GM23338 (cell line): ENCODE data around the gene LMNTD2. TPM values are rescaled to one million over a fixed set of nuclear protein-coding genes. Genes with fewer than 3 reads are reported as not detected.

Source experiments
- ATAC-seq: fragments of 200-7000 bp; cut with Tn5 transposase; 3 replicates; pipeline ENCODE4 v1.9.1; 2020
- DNase-seq: peaks from one replicate; pipeline ENCODE4 v3.0.0-alpha.2; 2015; ENCODE audit warnings: low spot score
- H2AFZ ChIP-seq: fragments of 200-600 bp; sonication (generic); 2 replicates; pipeline ENCODE4 v1.8.0; 2016; ENCODE audit warnings: antibody characterized with exemption, mild to moderate bottlenecking, moderate library complexity
- H3F3A ChIP-seq: fragments of 200-600 bp; sonication (generic); replicated peaks from 2 replicates; pipeline ENCODE4 v1.8.0; 2017; ENCODE audit warnings: antibody characterized with exemption, mixed run types, low read depth
- H3K27ac ChIP-seq: fragments of 200-600 bp; sonication (generic); 2 replicates; pipeline ENCODE4 v1.6.1; 2016; ENCODE audit warnings: low read depth
- H3K27me3 ChIP-seq: fragments of 200-600 bp; sonication (generic); 2 replicates; pipeline ENCODE4 v1.8.0; 2016; ENCODE audit warnings: mild to moderate bottlenecking, mixed run types, moderate library complexity; ENCODE audit not compliant: insufficient read depth
- H3K36me3 ChIP-seq: fragments of 200-600 bp; sonication (generic); 2 replicates; pipeline ENCODE4 v1.8.0; 2016; ENCODE audit warnings: mild to moderate bottlenecking; ENCODE audit not compliant: insufficient read depth
- H3K4me1 ChIP-seq: fragments of 200-600 bp; sonication (generic); 2 replicates; pipeline ENCODE4 v1.8.0; 2016; ENCODE audit warnings: mild to moderate bottlenecking, moderate library complexity; ENCODE audit not compliant: insufficient read depth
- H3K4me2 ChIP-seq: fragments of 200-600 bp; sonication (generic); 2 replicates; pipeline ENCODE4 v1.7.1; 2017; ENCODE audit warnings: mixed run types
- H3K4me3 ChIP-seq: fragments of 200-600 bp; sonication (generic); 2 replicates; pipeline ENCODE4 v1.6.1; 2016; ENCODE audit warnings: mixed run types
- H3K79me2 ChIP-seq: fragments of 200-600 bp; sonication (generic); replicated peaks from 2 replicates; pipeline ENCODE4 v1.8.0; 2017; ENCODE audit warnings: mild to moderate bottlenecking; ENCODE audit not compliant: insufficient read depth
- H3K9me2 ChIP-seq: fragments of 200-600 bp; sonication (generic); 2 replicates; pipeline ENCODE4 v1.8.0; 2017; ENCODE audit not compliant: insufficient read depth
- H4K20me1 ChIP-seq: fragments of 200-600 bp; sonication (generic); replicated peaks from 2 replicates; pipeline ENCODE4 v1.8.0; 2017; ENCODE audit warnings: mild to moderate bottlenecking; ENCODE audit not compliant: insufficient read depth
- H3K27ac Mint-ChIP-seq: 2 replicates; pipeline ENCODE4 v1.8.0; 2020; ENCODE audit warnings: inconsistent platforms, mild to moderate bottlenecking, moderate library complexity, mixed read lengths
- H3K27me3 Mint-ChIP-seq: 3 replicates; pipeline ENCODE4 v1.8.0; 2022; ENCODE audit warnings: low read depth, mild to moderate bottlenecking, moderate library complexity, mixed read lengths, inconsistent platforms; ENCODE audit not compliant: insufficient read depth, poor library complexity
- H3K36me3 Mint-ChIP-seq: 3 replicates; pipeline ENCODE4 v1.8.0; 2021; ENCODE audit warnings: low read depth, mild to moderate bottlenecking, inconsistent platforms, moderate library complexity, mixed read lengths
- H3K4me1 Mint-ChIP-seq: 3 replicates; pipeline ENCODE4 v1.8.0; 2020; ENCODE audit warnings: mild to moderate bottlenecking, inconsistent platforms, mixed read lengths
- H3K4me3 Mint-ChIP-seq: 3 replicates; pipeline ENCODE4 v1.8.0; 2021; ENCODE audit warnings: moderate library complexity, mild to moderate bottlenecking, inconsistent platforms, mixed read lengths
- H3K9me3 Mint-ChIP-seq: 3 replicates; pipeline ENCODE4 v1.8.0; 2020; ENCODE audit warnings: moderate library complexity, mild to moderate bottlenecking, inconsistent platforms, mixed read lengths
- EZH2phosphoT487 ChIP-seq: fragments of 200-600 bp; sonication (generic); IDR thresholded peaks from one replicate; pipeline ENCODE4 v1.8.1; 2018; ENCODE audit warnings: antibody characterized with exemption; ENCODE audit not compliant: unreplicated experiment
- NANOG ChIP-seq: IDR thresholded peaks from 2 replicates; pipeline ENCODE4 v1.6.1; 2016; ENCODE audit warnings: antibody characterized with exemption, borderline replicate concordance
- POLR2AphosphoS5 ChIP-seq: IDR thresholded peaks from 2 replicates; pipeline ENCODE4 v1.6.1; 2016; ENCODE audit warnings: antibody characterized with exemption, low read depth
- STAT1 ChIP-seq: IDR thresholded peaks from one replicate; pipeline ENCODE4 v1.6.1; 2016; ENCODE audit warnings: antibody characterized with exemption; ENCODE audit not compliant: unreplicated experiment
- ZNF331 ChIP-seq: fragments of 250-450 bp; sonication (Bioruptor Pico); IDR thresholded peaks from 2 replicates; pipeline ENCODE4 v1.5.0; 2020; ENCODE audit warnings: low read depth, mild to moderate bottlenecking, moderate library complexity
- polyA plus RNA-seq: library from polyadenylated mRNA; unstranded; fragments of >200 nt; fragmentation: Nextera tagmentation; extraction: Ambion mirVana; gene quantifications from 2 replicates; pipeline ENCODE4 v1.2.1, GENCODE V29; 2016
- total RNA-seq: library from RNA; depleted of rRNA; stranded (reverse); fragments of >200 nt; shearing (Covaris generic); gene quantifications from 2 replicates; pipeline ENCODE4 v1.2.3, GENCODE V29; 2014
- TF ChIP-seq, protein P1 (sequence below): IDR thresholded peaks from 2 replicates; pipeline ENCODE4 v1.6.1; 2016; ENCODE audit warnings: antibody characterized with exemption
- TF ChIP-seq, protein P2 (sequence below): fragments of 250-450 bp; sonication (Bioruptor Pico); IDR thresholded peaks from 2 replicates; pipeline ENCODE4 v1.5.0; 2020; ENCODE audit warnings: mild to moderate bottlenecking, moderate library complexity
- TF ChIP-seq, protein P3 (sequence below): IDR thresholded peaks from one replicate; pipeline ENCODE4 v1.6.1; 2018; ENCODE audit warnings: antibody characterized with exemption; ENCODE audit not compliant: unreplicated experiment
- TF ChIP-seq, protein P4 (sequence below), 2 experiments: fragments of 200-600 bp in 1 of 2; sonication (generic) in 1 of 2; conservative IDR thresholded peaks; 2 replicates each; pipeline versions ENCODE4 v1.5.1 to v1.6.1; 2016 to 2017; ENCODE audit warnings: antibody characterized with exemption in 2 of 2, low read depth in 2 of 2, mild to moderate bottlenecking in 2 of 2, moderate library complexity in 1 of 2

Gene LMNTD2
- total and polyA plus RNA-seq, 2 experiments from 2014 or later, result 1.3 to 2.1 TPM

DNA sequence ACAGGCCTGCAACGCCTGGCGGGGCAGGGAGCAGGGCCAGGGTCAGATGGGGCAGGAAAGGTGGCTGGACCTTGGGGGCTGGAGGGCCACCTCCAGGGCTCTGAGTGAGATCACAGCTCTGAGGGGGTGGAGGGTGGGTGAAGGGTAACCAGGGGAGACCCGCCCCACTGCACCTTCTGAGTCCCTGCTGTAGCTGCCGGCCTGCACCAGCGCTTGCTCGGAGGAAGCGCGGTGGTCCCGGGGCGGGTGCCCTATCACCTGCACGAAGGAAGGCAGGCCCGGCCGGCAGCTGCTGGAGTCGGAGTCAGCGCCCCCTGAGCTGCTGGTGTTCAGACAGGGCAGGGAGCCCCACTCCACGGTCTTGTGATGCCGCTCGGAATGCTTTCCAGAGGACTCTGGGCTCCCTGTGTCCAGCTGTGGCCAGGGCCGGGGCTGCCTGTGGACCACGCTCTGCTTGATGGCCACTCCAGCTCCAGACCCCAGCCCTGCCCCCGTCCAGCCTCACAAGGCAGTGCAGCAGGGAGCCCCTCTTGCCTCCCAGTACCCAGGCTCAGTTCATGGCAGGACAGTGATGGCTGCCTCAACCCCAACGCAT is 3.8 kb downstream of the LMNTD2 start:
- peak overlapping the region; percentile 90 for H3K4me2 ChIP-seq
- no peak for ATAC-seq

More for the DNA sequence above, 3.8 kb downstream of the LMNTD2 start:
- H3K27me3 Mint-ChIP-seq, result peaks cover 32% of the 10 kb centered on the region
- DNase-seq, result peak; percentile 44
- H3K4me1 Mint-ChIP-seq, result peaks cover 11% of the 10 kb centered on the region
- no peaks in the 10 kb centered on the region for H3K9me2 ChIP-seq
- H4K20me1 ChIP-seq, result peaks cover 4% of the 10 kb centered on the region
- peaks cover 28% of the 10 kb centered on the region for H3K27me3 ChIP-seq
- peak overlapping the region; percentile 74 for H3K4me3 ChIP-seq
- H3K79me2 ChIP-seq, result 0 out of 2 replicates have a peak, but pooled peaks cover 4% of the 10 kb centered on the region
- H3K36me3 ChIP-seq, result no peaks in the 10 kb centered on the region
- peaks cover 2% of the 10 kb centered on the region; the same call in 1 of the 3 replicates for H3K9me3 Mint-ChIP-seq
- no peaks in the 10 kb centered on the region for H3K36me3 Mint-ChIP-seq
- H3K27ac ChIP-seq, result no peak overlapping the region
- 0 out of 2 replicates have a peak overlapping the region, but pooled peaks have one; percentile 38 for H2AFZ ChIP-seq
- H3K4me3 Mint-ChIP-seq, result peak overlapping the region; percentile 69
- no peak for TF ChIP-seq POLR2AphosphoS5
- TF ChIP-seq EZH2phosphoT487, result no peak
- TF ChIP-seq NANOG, result no peak
- TF ChIP-seq ZNF331 (CRISPR knock-in tag), result no peak
- TF ChIP-seq, protein P1, sequence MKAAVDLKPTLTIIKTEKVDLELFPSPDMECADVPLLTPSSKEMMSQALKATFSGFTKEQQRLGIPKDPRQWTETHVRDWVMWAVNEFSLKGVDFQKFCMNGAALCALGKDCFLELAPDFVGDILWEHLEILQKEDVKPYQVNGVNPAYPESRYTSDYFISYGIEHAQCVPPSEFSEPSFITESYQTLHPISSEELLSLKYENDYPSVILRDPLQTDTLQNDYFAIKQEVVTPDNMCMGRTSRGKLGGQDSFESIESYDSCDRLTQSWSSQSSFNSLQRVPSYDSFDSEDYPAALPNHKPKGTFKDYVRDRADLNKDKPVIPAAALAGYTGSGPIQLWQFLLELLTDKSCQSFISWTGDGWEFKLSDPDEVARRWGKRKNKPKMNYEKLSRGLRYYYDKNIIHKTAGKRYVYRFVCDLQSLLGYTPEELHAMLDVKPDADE, result no peak
- TF ChIP-seq, protein P2, sequence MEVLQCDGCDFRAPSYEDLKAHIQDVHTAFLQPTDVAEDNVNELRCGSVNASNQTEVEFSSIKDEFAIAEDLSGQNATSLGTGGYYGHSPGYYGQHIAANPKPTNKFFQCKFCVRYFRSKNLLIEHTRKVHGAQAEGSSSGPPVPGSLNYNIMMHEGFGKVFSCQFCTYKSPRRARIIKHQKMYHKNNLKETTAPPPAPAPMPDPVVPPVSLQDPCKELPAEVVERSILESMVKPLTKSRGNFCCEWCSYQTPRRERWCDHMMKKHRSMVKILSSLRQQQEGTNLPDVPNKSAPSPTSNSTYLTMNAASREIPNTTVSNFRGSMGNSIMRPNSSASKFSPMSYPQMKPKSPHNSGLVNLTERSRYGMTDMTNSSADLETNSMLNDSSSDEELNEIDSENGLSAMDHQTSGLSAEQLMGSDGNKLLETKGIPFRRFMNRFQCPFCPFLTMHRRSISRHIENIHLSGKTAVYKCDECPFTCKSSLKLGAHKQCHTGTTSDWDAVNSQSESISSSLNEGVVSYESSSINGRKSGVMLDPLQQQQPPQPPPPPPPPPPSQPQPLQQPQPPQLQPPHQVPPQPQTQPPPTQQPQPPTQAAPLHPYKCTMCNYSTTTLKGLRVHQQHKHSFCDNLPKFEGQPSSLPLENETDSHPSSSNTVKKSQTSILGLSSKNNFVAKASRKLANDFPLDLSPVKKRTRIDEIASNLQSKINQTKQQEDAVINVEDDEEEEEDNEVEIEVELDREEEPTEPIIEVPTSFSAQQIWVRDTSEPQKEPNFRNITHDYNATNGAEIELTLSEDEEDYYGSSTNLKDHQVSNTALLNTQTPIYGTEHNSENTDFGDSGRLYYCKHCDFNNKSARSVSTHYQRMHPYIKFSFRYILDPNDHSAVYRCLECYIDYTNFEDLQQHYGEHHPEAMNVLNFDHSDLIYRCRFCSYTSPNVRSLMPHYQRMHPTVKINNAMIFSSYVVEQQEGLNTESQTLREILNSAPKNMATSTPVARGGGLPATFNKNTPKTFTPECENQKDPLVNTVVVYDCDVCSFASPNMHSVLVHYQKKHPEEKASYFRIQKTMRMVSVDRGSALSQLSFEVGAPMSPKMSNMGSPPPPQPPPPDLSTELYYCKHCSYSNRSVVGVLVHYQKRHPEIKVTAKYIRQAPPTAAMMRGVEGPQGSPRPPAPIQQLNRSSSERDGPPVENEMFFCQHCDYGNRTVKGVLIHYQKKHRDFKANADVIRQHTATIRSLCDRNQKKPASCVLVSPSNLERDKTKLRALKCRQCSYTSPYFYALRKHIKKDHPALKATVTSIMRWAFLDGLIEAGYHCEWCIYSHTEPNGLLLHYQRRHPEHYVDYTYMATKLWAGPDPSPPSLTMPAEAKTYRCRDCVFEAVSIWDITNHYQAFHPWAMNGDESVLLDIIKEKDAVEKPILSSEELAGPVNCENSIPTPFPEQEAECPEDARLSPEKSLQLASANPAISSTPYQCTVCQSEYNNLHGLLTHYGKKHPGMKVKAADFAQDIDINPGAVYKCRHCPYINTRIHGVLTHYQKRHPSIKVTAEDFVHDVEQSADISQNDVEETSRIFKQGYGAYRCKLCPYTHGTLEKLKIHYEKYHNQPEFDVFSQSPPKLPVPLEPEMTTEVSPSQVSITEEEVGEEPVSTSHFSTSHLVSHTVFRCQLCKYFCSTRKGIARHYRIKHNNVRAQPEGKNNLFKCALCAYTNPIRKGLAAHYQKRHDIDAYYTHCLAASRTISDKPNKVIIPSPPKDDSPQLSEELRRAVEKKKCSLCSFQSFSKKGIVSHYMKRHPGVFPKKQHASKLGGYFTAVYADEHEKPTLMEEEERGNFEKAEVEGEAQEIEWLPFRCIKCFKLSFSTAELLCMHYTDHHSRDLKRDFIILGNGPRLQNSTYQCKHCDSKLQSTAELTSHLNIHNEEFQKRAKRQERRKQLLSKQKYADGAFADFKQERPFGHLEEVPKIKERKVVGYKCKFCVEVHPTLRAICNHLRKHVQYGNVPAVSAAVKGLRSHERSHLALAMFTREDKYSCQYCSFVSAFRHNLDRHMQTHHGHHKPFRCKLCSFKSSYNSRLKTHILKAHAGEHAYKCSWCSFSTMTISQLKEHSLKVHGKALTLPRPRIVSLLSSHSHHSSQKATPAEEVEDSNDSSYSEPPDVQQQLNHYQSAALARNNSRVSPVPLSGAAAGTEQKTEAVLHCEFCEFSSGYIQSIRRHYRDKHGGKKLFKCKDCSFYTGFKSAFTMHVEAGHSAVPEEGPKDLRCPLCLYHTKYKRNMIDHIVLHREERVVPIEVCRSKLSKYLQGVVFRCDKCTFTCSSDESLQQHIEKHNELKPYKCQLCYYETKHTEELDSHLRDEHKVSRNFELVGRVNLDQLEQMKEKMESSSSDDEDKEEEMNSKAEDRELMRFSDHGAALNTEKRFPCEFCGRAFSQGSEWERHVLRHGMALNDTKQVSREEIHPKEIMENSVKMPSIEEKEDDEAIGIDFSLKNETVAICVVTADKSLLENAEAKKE (CRISPR knock-in tag), result no peak
- TF ChIP-seq, protein P3, sequence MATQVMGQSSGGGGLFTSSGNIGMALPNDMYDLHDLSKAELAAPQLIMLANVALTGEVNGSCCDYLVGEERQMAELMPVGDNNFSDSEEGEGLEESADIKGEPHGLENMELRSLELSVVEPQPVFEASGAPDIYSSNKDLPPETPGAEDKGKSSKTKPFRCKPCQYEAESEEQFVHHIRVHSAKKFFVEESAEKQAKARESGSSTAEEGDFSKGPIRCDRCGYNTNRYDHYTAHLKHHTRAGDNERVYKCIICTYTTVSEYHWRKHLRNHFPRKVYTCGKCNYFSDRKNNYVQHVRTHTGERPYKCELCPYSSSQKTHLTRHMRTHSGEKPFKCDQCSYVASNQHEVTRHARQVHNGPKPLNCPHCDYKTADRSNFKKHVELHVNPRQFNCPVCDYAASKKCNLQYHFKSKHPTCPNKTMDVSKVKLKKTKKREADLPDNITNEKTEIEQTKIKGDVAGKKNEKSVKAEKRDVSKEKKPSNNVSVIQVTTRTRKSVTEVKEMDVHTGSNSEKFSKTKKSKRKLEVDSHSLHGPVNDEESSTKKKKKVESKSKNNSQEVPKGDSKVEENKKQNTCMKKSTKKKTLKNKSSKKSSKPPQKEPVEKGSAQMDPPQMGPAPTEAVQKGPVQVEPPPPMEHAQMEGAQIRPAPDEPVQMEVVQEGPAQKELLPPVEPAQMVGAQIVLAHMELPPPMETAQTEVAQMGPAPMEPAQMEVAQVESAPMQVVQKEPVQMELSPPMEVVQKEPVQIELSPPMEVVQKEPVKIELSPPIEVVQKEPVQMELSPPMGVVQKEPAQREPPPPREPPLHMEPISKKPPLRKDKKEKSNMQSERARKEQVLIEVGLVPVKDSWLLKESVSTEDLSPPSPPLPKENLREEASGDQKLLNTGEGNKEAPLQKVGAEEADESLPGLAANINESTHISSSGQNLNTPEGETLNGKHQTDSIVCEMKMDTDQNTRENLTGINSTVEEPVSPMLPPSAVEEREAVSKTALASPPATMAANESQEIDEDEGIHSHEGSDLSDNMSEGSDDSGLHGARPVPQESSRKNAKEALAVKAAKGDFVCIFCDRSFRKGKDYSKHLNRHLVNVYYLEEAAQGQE, result no peak
- TF ChIP-seq, protein P4, sequence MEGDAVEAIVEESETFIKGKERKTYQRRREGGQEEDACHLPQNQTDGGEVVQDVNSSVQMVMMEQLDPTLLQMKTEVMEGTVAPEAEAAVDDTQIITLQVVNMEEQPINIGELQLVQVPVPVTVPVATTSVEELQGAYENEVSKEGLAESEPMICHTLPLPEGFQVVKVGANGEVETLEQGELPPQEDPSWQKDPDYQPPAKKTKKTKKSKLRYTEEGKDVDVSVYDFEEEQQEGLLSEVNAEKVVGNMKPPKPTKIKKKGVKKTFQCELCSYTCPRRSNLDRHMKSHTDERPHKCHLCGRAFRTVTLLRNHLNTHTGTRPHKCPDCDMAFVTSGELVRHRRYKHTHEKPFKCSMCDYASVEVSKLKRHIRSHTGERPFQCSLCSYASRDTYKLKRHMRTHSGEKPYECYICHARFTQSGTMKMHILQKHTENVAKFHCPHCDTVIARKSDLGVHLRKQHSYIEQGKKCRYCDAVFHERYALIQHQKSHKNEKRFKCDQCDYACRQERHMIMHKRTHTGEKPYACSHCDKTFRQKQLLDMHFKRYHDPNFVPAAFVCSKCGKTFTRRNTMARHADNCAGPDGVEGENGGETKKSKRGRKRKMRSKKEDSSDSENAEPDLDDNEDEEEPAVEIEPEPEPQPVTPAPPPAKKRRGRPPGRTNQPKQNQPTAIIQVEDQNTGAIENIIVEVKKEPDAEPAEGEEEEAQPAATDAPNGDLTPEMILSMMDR (conservative IDR thresholded peaks at IDR 0.05; ENCODE audit: low read depth in 2 of 2), result no peak
- TF ChIP-seq STAT1, result no peak
- H3F3A ChIP-seq, result peaks cover 12% of the 10 kb centered on the region; the same call in 1 of the 2 replicates
- peaks cover 10% of the 10 kb centered on the region for H3K4me1 ChIP-seq
- H3K27ac Mint-ChIP-seq, result no peak overlapping the region
